Occipital lobe (tissue), 2 donors: Measurements from ENCODE around the gene DNAJB4. TPM values are rescaled to one million over a fixed set of nuclear protein-coding genes. Genes with fewer than 3 reads are reported as not detected.
A peak's percentile ranks its signal among the peaks of the same experiment; 100 is the strongest.
"Not testable (repeated sequence)": the region's sequence is repeated elsewhere in the genome, so short reads cannot be mapped to it uniquely, and the experiment has no call there.

Source experiments
- DNase-seq: peaks from one replicate; lab custom pipeline; 2025; lab: John Stamatoyannopoulos, UW
- total RNA-seq: library from RNA; depleted of rRNA; stranded (reverse); fragments of >200 nt; gene quantifications from one replicate; pipeline ENCODE4 v1.2.3, GENCODE V29; 2014

The DNAJB4 gene
- total RNA-seq, 1 donor from 2014 or later: 35.4 TPM

- no peak for DNase-seq
These were observed 14.0 kb upstream of the DNAJB4 start for GRCh38 chr1:77990629-77991204.

- no peak for DNase-seq
These were observed 13.1 kb upstream of the DNAJB4 start for GRCh38 chr1:77991638-77992037.

- DNase-seq: no peak
These were observed 10.5 kb upstream of the DNAJB4 start for GRCh38 chr1:77994117-77994705.

GRCh38 chr1:77996734-77997133 lies 8.0 kb upstream of the DNAJB4 start:
- DNase-seq: no peak

- not testable (repeated sequence) for DNase-seq
These were observed 4.2 kb upstream of the DNAJB4 start for GRCh38 chr1:78000536-78000935.

GRCh38 chr1:78003070-78003746 lies 1.5 kb upstream of the DNAJB4 start:
- no peak for DNase-seq

- peak; percentile 2 for DNase-seq
These were observed 639 bp upstream of the DNAJB4 start for GRCh38 chr1:78003882-78004718.

GRCh38 chr1:78005448-78005722 lies 646 bp downstream of the DNAJB4 start:
- DNase-seq: no peak

- DNase-seq: no peak
These were observed 1.0 kb downstream of the DNAJB4 start for GRCh38 chr1:78005755-78006154.

- no peak for DNase-seq
These were observed 1.8 kb downstream of the DNAJB4 start for GRCh38 chr1:78006521-78006920.

GRCh38 chr1:78007677-78008341 lies 3.1 kb downstream of the DNAJB4 start:
- DNase-seq: no peak

GRCh38 chr1:78009276-78009675 lies 4.5 kb downstream of the DNAJB4 start:
- no peak for DNase-seq

- no peak for DNase-seq
These were observed 5.1 kb downstream of the DNAJB4 start for GRCh38 chr1:78009836-78010235.

GRCh38 chr1:78011050-78011449 lies 6.3 kb downstream of the DNAJB4 start:
- no peak for DNase-seq

GRCh38 chr1:78015148-78015547 lies 10.4 kb downstream of the DNAJB4 start:
- no peak for DNase-seq

GRCh38 chr1:78019024-78019423 lies 14.3 kb downstream of the DNAJB4 start:
- DNase-seq: no peak

- DNase-seq: not testable (repeated sequence)
These were observed 16.4 kb downstream of the DNAJB4 start for GRCh38 chr1:78021134-78021533.

- DNase-seq: no peak
These were observed 25.1 kb downstream of the DNAJB4 start for GRCh38 chr1:78029793-78030192.

- no peak for DNase-seq
These were observed 28.5 kb downstream of the DNAJB4 start for GRCh38 chr1:78032996-78033796.

- DNase-seq: no peak
These were observed 29.0 kb downstream of the DNAJB4 start for GRCh38 chr1:78033797-78034172.

GRCh38 chr1:78035121-78035520 lies 30.4 kb downstream of the DNAJB4 start:
- no peak for DNase-seq
